HG02981 (cell line): ENCODE data around the gene PRKX.
"Not testable (repeated sequence)": the region's sequence is repeated elsewhere in the genome, so short reads cannot be mapped to it uniquely, and the experiment has no call there.

Experiments used
- ATAC-seq: cut with Tn5 transposase; IDR thresholded peaks from one replicate; pipeline ENCODE4 v1.9.1; 2021; ENCODE audit warnings: mild to moderate bottlenecking, moderate library complexity; ENCODE audit not compliant: unreplicated experiment

PRKX gene

DNA sequence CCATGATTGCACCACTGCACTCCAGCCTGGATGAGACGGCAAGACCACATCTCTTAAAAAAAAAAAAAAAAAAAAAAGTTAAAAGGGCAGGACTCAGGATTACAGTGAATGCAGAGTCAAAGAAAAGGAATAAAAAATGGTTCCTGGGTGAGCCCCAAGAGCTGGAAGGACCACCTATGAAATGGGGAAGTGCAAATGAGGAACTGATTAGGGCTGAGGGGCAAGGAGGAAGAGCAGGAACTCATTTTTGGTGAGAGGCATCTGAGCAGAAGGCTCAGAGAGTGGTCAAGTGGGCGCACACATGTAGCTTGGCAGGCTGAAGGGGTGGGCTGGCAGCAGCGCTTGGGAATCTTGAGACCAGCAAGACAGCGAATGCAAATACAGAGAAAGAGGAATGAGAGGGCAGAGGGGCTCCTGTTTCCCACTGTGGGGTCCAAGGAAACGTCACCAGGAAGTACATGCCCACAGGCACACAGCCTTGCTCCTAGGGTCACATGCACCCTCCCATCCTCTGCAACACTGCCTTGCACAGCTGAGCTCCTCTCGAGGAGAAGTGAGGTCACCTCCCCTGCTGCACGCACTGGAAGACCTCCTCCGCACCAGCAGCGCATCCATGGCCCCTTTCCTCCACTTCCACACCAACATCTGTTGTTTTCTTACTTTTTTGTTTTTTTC, 49.7 kb downstream of the PRKX start:
- ATAC-seq: peak; percentile 68

DNA sequence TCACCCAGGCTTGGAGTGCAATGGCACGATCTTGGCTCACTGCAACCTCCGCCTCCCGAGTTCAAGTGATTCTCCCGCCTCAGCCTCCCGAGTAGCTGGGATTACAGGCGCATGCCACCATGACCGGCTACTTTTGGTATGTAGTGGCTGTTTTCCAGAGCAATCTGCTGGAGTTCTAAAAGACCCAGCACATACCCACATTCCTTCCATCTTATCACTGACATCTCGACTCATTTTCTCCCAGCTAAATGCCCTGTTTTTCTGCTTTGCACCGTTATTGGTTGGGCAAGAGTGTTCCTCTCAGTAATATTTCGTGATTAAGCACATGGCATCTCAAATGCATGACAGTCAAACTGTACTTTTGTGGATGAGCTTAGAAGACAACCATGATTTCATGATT, 53.7 kb downstream of the PRKX start:
- no peak for ATAC-seq

DNA sequence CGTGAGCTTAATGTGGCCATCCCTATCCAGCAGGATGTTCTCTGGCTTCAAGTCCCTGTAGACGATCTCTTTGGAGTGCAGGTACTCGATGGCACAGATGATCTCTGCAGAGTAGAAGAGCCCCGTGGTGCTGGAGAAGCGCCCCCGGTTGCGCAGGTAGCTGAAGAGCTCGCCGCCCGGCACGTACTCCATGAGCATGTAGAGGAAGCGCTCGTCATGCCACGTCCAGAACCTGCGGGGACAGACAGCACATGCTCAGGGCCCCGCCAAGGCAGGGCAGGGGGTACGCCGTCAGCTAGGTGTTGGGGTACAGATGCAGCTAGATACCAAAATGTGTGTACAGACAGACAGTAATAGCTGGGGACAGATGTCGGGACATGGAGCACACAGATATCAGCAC, 58.3 kb downstream of the PRKX start:
- no peak for ATAC-seq

DNA sequence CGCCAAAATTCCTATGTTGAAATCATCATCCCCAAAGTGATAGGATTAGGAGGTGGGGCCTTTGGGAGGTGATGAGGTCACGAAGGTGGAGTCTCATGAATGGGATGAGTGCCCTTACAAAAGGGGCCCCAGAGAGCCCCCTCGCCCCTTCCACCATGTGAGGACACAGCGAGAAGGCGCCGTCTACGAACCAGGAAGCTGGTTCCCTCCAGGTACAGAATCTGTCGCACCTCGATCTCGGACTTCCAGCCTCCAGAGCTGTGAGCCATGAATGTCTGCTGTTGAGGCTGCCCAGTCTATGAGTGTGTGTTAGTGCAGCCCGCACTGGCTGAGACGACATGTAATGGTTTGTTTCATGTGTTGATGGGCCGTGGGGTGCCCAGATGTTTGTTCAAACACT, 60.3 kb downstream of the PRKX start:
- ATAC-seq: no peak

DNA sequence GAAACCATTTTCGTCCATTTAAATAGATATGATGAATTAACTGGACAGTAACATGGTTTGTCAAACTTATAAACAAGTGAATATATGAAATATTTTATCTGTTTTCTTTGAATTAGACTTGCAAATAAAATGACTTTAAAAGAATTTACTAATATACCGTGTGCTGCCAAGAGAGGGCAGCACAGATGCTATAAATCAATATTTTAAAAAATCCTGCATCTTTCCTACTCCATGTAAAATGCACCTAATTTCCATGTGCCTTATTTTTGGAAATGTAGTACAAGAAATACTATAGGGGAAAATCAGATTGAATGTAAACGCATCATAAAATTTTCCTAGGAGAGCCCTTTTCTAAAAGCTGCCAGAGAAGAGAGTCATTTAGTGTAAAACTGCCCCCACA, 62.2 kb downstream of the PRKX start:
- ATAC-seq: no peak

DNA sequence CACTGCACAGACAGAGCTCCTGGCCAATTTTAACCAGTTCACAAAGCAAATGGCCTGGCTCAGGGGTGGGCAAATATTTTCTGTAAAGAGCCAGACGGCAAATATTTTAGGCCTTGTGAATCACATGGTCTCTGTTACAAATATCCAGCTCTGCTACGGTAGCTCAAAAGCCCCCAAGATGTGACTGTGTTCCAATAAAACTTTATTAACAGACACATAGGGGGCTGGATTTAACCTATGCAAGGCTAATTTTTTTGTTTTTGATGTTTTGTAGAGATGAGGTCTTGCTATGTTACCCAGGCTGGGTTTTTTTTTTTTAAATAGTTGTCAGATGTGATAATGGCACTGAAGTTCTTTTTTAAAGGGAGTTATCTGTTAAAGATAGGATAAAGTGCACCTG, 65.4 kb downstream of the PRKX start:
- no peak for ATAC-seq

DNA sequence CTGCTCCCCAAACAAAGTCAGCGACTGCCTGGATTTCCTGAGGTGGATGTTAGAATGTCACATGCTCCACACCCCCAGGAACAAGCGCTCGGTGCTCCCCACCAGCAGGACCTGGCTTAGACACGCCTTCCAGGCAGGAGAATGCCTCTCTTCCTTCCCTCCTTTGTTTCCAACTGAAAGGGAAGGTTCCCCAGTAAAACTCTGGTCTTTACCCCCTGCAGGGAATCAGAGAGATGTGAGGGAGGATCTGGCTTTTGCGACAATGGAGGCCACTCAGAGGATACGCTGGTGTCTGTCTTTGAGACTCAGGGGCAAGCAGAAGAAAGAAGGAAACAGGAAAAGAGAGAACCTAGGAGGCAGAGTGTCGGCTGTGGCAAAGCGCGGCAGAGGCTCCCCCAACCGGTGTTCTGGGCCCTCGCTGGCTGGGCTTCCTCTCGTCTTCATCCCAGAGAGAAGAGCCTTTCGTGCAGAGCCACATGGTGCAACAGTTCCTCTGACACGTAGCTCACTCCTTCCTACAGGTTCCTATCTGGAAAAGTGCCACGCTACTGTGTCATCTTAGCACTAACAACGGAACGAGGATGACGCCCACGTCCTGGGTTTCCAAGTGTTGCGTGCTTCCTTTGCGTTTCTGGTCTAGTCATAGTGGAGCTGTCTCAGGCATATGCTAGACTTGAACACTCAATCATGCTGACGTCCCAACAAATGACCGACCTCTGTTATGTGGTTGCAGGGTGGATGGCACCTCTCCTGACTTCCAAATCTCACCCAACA, 73.4 kb downstream of the PRKX start:
- not testable (repeated sequence) for ATAC-seq

DNA sequence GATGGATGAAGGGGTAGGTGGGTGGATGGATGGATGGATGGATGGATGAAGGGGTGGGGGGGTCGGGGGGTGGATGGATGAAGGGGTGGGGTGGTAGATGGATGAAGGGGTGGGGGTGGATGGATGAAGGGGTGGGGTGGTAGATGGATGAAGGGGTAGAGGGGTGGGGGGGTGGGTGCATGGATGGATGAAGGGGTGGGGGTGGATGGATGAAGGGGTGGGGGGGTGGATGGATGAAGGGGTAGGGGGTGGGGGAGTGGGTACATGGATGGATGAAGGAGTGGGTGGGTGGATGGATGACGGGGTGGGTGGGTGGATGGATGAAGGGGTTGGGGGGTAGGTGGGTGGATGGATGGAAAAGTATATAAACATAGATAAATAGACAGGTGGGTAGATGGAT, 74.2 kb downstream of the PRKX start:
- ATAC-seq: no peak

DNA sequence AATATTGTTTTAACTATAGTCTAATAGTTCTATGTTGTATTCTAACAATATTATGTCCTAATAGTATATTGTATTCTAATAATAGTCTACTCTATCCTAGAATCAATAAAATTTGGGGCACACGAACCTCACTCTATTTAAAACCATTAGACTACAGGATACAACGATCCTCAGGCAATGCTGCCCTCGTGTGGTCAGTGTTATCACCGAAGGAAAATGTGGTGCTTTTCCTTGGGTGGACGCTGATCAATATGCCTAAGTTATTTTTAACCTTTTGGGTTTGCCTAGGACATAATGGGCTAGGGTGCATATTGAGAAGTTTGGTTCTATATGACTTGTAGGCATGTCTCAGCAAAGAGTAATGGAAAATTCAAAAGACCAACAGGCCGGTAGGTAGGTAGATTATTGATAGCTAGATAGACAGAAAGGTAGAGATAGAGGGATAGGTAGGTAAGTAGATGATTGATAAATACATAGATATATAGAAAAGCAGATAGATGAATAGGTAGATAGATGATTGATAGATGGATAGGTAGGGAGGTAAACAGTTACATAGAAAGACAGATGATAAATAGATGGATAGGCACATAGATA, 75.1 kb downstream of the PRKX start:
- ATAC-seq: no peak

DNA sequence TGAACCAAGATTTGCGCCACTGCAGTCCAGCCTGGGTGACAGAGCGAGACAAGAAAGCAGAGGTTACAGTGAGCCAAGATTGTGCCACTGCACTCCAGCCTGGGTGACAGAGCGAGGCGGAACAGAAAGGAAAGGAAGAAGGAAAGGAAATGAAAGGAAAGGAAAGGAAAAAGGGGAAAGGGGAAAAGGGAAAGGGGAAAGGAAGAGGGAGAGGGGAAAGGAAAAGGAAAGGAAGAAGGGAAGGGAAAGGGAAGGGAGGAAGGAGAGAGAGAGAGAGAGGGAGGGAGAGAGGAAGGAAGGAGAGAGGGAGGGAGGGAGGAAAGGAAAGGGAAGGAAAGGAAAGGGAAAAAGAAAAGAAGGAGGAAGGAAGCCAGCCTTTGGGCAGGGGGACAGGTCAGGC, 76.6 kb downstream of the PRKX start:
- ATAC-seq: no peak

DNA sequence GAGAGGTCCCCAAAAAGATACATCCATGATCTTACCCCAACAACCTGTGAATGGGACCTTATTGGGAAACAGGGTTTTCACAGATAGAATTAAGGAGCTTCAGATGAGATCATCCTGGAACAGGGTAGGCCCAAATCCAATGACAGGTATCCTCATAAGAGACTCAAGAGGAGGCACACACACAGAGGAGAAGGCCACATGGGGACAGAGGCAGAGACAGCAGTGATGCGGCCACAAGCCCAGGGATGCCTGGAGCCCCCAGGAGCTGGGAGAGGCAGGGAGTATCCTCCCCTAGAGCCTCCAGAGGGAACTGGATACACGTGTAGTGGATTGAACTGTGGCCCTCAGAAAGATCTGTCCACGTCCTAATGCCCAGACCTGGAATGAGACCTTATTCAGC, 82.3 kb downstream of the PRKX start:
- no peak for ATAC-seq

DNA sequence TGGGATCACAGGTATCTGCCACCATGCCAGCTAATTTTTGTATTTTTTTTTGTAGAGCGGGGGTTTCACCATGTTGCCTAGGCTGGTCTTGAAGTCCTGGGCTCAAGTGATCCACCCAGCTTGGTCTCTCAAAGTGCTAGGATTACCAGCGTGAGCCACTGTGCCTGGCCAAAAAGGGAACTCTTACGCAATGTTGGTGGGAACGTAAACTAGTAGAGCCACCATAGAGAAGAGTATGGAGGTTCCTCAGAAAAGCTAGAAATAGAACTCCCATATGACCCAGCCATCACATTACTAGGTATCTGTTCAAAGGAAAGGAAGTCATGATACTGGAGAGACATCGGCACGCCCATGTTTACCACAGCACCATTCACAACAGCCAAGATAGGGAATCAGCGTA, 85.9 kb downstream of the PRKX start:
- no peak for ATAC-seq

DNA sequence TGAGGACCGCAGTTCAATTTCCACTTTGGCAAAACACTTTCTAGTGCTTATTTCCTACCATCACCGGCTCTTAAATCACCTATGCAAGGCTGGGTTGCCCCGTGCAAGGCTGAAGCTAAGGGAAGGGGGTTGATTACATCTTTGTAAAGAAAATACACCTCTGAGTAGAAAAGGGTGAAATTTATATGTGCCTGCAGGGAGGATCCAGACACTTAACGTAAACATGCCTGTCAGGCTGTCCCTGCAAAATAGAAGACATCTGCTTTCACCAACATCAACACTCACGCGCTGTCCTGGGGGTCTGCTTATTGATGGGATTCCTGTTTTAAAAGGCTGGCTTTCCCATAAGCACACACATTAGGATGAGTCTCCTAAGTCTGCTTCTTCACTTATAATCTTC, 92.0 kb downstream of the PRKX start:
- no peak for ATAC-seq

DNA sequence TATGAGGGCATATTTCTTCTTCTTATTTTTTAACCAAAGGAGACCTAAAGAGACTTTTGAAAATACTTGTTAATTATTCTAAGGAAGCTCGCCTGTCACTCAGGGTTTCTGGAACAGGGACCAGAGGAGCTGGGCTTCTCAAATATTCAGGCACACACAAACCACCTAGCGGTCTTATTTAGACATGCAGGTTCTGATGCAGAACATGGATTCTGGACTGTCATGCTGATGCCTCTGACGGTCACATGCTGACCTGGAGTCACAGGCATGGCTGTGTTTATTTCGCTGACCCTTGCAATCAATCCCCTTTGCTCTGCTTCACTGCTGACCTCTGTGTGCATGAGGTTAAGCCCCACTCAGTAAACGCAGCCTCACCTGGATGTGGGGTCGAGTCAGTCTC, 101.7 kb downstream of the PRKX start:
- ATAC-seq: not testable (repeated sequence)

DNA sequence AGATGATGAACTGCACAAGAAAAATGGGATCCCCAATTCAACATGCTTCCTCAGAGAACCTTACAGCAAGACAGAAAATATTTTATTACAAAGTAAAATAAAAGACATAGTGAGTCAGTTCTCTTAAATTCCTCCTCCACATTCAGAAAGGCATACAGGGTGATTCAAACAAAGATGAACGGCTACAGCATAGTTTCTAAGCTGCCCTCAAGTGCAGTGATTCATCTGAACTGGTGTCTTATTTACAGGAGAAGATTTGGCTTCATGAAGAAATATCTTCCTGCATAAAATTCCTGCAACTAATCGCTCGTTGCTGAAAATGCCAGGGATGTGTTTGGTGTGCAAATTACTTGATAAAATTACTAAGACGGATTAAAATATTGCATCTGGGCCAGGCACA, 103.6 kb downstream of the PRKX start:
- no peak for ATAC-seq

DNA sequence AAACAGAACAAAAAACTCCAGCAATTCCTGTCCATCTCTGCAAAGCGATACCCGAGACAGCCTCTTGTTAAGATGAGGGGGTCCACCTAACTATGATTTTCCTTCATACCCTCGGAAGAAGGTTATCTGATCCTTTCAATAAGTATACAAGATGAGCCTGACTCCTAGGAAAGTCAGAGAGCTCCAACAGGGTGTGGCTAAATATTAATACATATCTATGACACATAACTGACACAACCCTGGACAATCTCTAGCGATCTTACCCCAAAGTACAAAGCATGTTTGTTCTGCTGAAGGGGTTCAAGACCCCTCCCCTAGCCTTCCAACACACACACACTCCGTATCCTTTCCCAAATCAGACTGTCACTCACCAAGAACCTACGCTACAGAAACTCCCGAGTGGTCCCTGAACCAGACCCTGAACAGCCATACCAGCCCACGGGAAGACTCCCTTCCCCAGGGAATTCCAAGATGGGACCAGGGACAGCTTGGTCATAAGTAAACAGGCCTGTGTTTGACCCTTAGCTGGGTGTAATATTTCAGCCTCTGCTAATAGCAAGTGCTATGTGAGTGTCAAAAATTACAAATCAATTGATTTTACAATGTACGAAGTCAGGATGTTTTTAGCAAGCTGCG, 110.3 kb downstream of the PRKX start:
- no peak for ATAC-seq

DNA sequence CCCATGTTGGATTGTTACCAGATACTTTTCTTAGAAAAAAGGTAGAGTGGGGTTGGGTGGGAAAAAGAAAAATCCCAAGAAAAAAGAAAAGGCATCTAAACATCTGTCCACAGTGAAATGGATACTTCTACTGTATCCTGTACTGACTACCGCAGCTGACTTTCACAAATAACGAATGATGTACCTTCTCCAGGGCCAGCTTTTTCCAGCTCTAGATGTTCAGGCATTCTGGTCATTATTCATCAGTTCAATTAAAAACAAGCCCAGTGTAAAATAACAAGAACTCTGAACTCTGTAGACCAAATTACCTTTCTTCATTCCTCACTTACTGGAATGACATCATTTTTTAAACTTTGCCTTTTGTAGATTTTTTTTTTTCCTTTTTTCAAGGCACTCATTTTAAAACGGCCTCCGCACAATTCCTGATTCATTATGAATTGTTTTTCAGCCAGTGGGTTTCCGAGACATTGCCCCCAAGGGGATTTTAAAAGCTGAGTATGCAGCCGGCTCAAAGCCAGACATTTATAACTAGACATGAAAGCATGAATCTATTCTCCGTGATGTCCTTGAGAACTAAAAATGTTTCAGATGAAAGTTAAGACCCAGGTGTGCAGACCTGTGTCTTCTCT, 113.5 kb downstream of the PRKX start:
- no peak for ATAC-seq

DNA sequence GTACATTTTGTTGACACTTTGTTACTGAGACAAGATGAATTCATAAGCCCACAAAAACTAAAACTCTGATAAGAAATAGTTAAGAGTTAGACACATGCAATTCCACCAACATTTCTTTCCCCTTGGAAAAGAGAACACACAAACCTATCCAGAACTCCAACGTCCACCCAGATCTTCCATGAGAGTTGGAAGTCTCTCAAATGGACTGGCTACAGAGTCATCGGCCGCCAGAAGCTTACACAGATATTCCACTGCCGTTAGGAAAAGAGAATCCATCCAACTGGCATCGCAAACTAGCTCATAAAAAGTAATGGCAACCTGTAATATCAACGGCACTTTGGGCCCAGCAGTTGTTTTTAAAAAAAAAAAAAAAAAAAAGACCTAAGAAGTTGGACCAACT, 114.7 kb downstream of the PRKX start:
- ATAC-seq: no peak

DNA sequence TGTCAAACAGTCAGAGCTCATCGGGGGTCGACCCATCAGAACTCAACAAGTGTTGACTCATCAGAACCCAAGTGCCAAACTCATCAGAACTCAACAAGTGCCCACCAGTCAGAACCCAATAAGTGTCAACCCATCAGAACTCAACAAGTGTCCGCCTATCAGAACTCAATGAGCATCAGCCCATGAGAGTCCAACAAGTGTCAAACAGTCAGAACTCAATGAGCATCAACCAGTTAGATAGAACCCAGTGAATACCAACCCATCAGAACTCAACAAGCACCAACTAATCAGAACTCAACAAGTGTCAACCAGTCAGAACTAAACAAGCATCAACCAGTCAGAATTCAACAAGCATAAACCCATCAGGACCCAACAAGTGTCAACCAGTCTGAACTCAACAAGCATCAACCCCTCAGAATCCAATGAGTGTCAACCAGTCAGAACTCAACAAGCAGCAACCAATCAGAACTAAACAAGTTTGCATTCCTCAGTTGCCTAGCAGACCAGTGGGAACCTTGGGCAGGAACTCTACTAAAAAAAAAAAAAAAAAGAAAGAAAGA, 115.3 kb downstream of the PRKX start:
- no peak for ATAC-seq

DNA sequence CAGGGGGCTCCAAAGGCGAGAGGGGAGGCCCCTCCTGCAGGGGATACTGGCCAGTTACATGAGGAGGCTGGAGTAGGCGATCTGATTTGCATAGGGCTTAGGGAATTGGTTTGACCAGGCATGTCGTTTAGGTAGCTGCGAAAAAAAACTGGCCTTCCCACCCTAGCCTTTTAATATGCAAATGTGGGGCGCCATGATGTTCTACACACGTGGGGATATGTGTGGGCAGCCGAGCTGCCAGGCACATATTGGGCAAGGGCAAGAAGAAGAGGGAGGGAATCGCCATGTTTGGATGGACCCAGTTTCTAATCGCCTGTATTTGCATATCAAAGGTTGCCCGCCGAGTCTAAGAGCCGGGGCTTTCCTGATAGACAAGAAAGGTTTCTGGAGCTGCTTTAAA, 121.3 kb downstream of the PRKX start:
- ATAC-seq: no peak

DNA sequence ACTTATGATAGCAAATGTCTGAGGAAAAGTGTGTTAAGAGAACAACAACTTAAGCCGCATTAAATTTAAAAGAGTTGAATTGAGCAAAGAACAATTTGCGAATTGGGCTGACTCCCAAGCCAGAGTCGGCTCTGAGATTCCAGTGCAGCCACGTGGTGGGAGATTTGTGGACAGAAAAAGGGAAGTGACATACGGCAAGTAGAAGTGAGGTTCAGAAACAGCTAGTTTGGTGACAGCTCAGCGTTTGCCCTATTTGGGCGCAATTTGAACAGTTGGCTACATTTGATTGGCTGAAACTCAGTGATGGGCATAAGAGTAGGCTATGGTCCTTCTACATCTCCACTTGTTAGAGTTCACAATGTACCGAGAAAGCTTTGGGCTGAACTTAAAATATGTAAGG, 124.0 kb downstream of the PRKX start:
- ATAC-seq: no peak
